GM19099 (cell line): ENCODE data around the gene RADIL.

Experiments used
- POLR2A ChIP-seq: IDR thresholded peaks from 3 replicates; pipeline ENCODE4 v1.6.1; 2011; ENCODE audit warnings: low read depth; ENCODE audit not compliant: insufficient read length; ENCODE audit errors: extremely low read depth

The RADIL gene

DNA sequence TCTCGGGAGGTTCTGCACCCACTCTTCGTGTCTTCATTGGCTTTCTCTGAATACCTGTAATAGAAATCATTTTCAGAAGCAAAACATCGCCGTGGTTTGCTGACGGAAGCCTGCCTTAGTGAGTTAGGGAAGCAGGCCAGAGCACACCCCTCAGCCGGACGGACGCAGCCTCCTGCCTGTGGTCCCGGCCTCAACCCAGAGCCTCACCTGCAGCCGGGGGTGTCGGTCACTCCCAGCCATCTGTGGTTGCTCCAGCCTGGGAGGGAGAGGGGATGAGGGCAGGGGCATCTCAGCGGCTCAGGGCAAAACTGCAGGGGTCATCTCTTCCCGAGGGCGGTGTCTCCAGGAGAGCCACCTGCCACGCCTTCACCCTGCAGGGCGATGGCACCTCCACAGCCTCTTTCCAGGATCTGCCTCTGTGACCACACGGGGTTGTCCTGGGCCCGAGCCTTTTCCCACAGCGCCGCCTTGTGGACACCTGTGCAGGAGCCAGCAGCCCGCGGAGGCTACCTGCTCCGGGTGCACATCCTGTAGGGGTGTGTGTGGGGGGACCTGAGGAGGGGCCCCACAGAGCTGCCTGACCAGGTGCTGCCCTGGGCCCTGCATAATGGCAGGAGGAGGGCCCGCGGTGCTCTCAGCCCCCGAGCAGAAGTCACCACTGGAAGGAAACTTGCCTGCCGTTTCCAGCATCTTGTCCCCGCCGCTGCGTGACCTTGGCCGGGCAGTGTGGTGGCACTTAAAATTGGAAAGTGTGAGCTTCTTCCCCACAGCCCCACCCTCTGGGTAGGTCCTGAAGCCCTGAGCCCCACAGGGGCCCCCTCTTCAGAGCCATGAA, 129.7 kb downstream of the RADIL start:
- no peak for TF ChIP-seq POLR2A

DNA sequence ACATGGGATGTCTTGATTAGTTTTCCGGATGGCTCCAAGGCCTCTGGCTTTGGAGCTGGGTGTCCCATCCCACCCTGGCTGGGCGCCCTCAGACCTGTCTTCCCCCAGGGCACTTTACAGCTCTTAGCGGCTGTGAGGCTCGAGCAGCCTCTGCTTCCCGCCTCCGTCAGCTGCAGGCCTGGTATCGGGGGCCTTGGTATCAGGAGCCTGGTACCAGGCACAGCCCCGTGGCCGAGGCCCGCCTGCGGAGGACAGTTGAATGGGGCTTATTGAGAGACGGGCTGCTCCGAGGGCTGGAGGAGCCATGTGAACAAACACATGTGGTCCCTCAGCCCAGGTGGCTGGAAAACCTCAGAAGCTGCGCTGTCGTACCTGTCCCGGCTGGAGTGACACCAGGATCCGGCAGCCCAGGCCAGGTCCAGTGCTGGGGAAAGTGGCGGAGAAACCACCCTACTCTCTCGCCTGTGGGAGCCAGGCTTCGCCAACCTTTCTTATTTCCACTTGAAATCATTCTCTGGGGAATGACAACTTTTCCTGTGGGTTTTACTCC, 132.0 kb downstream of the RADIL start:
- no peak for TF ChIP-seq POLR2A

DNA sequence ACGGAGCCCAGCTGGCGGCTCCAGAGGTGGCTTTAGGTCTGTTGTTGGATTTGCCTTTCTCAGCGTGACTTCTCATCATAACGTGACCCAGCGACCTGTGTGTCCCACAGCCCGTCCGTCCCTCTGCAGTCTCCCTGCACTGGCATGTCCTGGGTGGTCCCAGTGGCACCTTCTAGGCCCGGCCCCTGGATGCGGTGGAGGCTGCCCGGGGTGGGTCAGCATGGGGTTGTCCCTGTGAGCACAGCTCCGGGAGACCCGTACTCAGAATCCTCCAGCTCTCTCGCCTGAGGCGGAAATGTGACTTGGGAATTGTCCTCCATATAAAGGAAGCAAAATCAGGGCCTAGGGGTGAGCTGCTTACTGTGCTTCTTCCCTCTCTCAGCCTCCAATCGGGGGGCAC, 133.7 kb downstream of the RADIL start:
- no peak for TF ChIP-seq POLR2A

DNA sequence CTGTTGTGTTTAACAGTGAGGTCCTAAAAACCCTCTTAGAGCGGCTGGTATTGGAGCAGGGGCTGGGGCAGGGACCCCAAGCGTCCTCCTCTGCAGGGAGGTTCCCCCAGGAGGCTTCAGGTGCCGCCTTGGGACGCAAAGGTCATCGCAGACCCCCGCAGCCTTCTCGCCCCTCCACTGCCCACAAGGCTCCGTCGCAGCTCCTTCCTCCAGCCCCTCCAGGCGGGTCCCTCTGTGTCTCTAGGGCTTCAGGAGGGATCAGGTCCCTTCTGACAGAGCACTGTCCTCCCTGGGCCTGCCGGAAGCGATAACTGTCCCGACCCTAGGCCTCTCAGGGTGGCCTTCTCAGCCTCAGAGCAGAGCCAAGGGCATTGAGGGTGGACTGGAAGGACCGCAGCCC, 134.2 kb downstream of the RADIL start:
- no peak for TF ChIP-seq POLR2A
